ENCODE measurements around the gene SYT7. TPM values are rescaled to one million over a fixed set of nuclear protein-coding genes. Genes with fewer than 3 reads are reported as not detected.

The SYT7 gene
- total and polyA plus RNA-seq, 2 of the 8 experiments (the other 6 are each of a cell fraction or from before 2014, with no cell fraction given), result 9.6 to 10.5 TPM

- H3K56ac ChIP-seq (replicated peaks; ENCODE audit: insufficient read length, low read depth, low read length), result no peak overlapping the region
- peak overlapping the region; percentile 30 for H4K91ac ChIP-seq (replicated peaks; ENCODE audit: insufficient read length, low read length)
- 89% methylated on average over 23 of the region's 26 CpGs; no CpG with 5 or more reads in 1 of the 2 experiments for WGBS, 2 experiments (ENCODE audit: extremely low coverage in 1 of 2, insufficient coverage in 1 of 2, insufficient read length in 1 of 2, insufficient replicate concordance in 2 of 2, low coverage in 1 of 2, low lambda C conversion rate in 2 of 2, missing lambda C conversion rate in 1 of 2)
- H3K14ac ChIP-seq (ENCODE audit: insufficient read length), result no peak overlapping the region
- peaks cover 0 to 9% (median 6%) of the 10 kb centered on the region in 4 experiments; a peak in 5 of 7 replicates for H3K4me1 ChIP-seq (replicated peaks in 1 of 4; ENCODE audit: control insufficient read depth in 3 of 4, insufficient read depth in 4 of 4, low read length in 3 of 4)
- peak overlapping the region; percentile 39; the same call in 1 of the 2 replicates for H2AK5ac ChIP-seq (ENCODE audit: low read depth, low read length)
- no peak overlapping the region for H4K5ac ChIP-seq (ENCODE audit: insufficient read length, low read depth, low read length)
- no peaks in the 10 kb centered on the region for H3K9me3 ChIP-seq (ENCODE audit: insufficient read depth in 2 of 2, low read depth in 1 of 2, low read length in 1 of 2)
- peak overlapping the region; percentile 13; the same call in 1 of the 2 replicates for H2BK5ac ChIP-seq (ENCODE audit: low read depth, low read length)
- H3K36me3 ChIP-seq (ENCODE audit: control insufficient read depth in 2 of 4, insufficient read depth in 4 of 4, low read length in 3 of 4), result no peaks in the 10 kb centered on the region
- H3K23ac ChIP-seq (ENCODE audit: insufficient read length), result no peak overlapping the region
- no peak overlapping the region for H2AFZ ChIP-seq (ENCODE audit: low read length)
- peaks cover 12% of the 10 kb centered on the region; the same call in 1 of the 2 replicates for H3K23me2 ChIP-seq (ENCODE audit: low read depth, low read length)
- H3K79me1 ChIP-seq (ENCODE audit: low read depth, low read length), result no peaks in the 10 kb centered on the region
- no peak for DNase-seq (ENCODE audit: low read depth in 1 of 2, low spot score in 2 of 2)
- H4K8ac ChIP-seq (ENCODE audit: extremely low read depth, insufficient read depth, low read length), result 0 out of 2 replicates have a peak overlapping the region, but pooled peaks have one; percentile 52
- H3K4me2 ChIP-seq (ENCODE audit: insufficient read depth in 1 of 2, low read depth in 2 of 2, low read length in 2 of 2), result no peak overlapping the region
- H2BK15ac ChIP-seq (ENCODE audit: low read length), result peak overlapping the region; percentile 97; the same call in 1 of the 2 replicates
- no peak for FAIRE-seq
- no peaks in the 10 kb centered on the region for H3K79me2 ChIP-seq (ENCODE audit: control insufficient read depth in 1 of 2, insufficient read depth in 2 of 2, low read length in 2 of 2)
- no peak overlapping the region for H3K18ac ChIP-seq (ENCODE audit: extremely low read depth, low read length)
- 0 out of 2 replicates have a peak overlapping the region, but pooled peaks have one; percentile 61 for H2BK20ac ChIP-seq (ENCODE audit: low read length)
- no peak overlapping the region for H3K9ac ChIP-seq (replicated peaks in 1 of 4; ENCODE audit: extremely low read depth in 1 of 4, low read depth in 3 of 4, low read length in 3 of 4)
- H3K27ac ChIP-seq (ENCODE audit: low read depth, low read length), result no peak overlapping the region
- CTCF ChIA-PET (ENCODE audit: partially characterized antibody), result interaction anchor here (0.7 to 57.8 kb wide), 5 partner anchors 14 to 140 kb away, joined by 3 to 2106 read pairs (median 4); partner anchors contain the start of gene LRRC10B
- H3K4ac ChIP-seq (replicated peaks; ENCODE audit: insufficient read length, low read depth, low read length), result no peak overlapping the region
- no peak overlapping the region for H2BK120ac ChIP-seq (replicated peaks; ENCODE audit: low read depth, low read length)
- no peak overlapping the region for H3K4me3 ChIP-seq (ENCODE audit: extremely low read depth in 1 of 4, insufficient read depth in 2 of 4, low read depth in 3 of 4, low read length in 4 of 4)
- H4K20me1 ChIP-seq (replicated peaks in 1 of 2; ENCODE audit: control insufficient read depth in 1 of 2, insufficient read depth in 2 of 2, low read length in 2 of 2), result peaks cover 0 to 9% of the 10 kb centered on the region in 2 experiments
- peak overlapping the region; percentile 75; the same call in 1 of the 2 replicates for H2BK12ac ChIP-seq (ENCODE audit: low read depth, low read length)
- POLR2A ChIA-PET (ENCODE audit: partially characterized antibody), result no interaction called here
- H3K27me3 ChIP-seq (replicated peaks in 1 of 4; ENCODE audit: control insufficient read depth in 3 of 4, extremely low read depth in 1 of 4, insufficient read depth in 3 of 4, low read length in 3 of 4), result peaks cover 0 to 8% (median 2%) of the 10 kb centered on the region in 4 experiments; a peak in 3 of 7 replicates
- TF ChIP-seq RAD21 (IDR thresholded peaks at IDR 0.05 in 1 of 2, conservative IDR thresholded peaks at IDR 0.05 in 1 of 2; ENCODE audit: low read depth in 2 of 2, low read length in 2 of 2) (no peak), HDAC2 (IDR thresholded peaks at IDR 0.05; ENCODE audit: borderline replicate concordance in 1 of 2, low read depth in 2 of 2, low read length in 2 of 2) (no peak), SUZ12 (IDR thresholded peaks at IDR 0.05; ENCODE audit: low read length) (no peak), GABPA (IDR thresholded peaks at IDR 0.05; ENCODE audit: borderline replicate concordance, insufficient read depth, low read length) (no peak), EGR1 (IDR thresholded peaks at IDR 0.05; ENCODE audit: borderline replicate concordance, low read depth, low read length) (no peak), KDM4A (IDR thresholded peaks at IDR 0.05; ENCODE audit: low read depth, low read length, severe bottlenecking) (no peak), RFX5 (IDR thresholded peaks at IDR 0.05; ENCODE audit: borderline replicate concordance, low read depth, low read length) (no peak), CTBP2 (IDR thresholded peaks at IDR 0.05; ENCODE audit: borderline replicate concordance, insufficient read depth, insufficient read length, low read length) (no peak), POU5F1 (IDR thresholded peaks at IDR 0.05; ENCODE audit: low read depth, low read length) (no peak)
Observed at GRCh38 chr11:61495801-61496601, 84.9 kb downstream of the SYT7 start.

All from H1 (cell line).